ENCODE data around the gene AMDHD1.
"Not testable (repeated sequence)": the region's sequence is repeated elsewhere in the genome, so short reads cannot be mapped to it uniquely, and the experiment has no call there.

Gene AMDHD1

DNA sequence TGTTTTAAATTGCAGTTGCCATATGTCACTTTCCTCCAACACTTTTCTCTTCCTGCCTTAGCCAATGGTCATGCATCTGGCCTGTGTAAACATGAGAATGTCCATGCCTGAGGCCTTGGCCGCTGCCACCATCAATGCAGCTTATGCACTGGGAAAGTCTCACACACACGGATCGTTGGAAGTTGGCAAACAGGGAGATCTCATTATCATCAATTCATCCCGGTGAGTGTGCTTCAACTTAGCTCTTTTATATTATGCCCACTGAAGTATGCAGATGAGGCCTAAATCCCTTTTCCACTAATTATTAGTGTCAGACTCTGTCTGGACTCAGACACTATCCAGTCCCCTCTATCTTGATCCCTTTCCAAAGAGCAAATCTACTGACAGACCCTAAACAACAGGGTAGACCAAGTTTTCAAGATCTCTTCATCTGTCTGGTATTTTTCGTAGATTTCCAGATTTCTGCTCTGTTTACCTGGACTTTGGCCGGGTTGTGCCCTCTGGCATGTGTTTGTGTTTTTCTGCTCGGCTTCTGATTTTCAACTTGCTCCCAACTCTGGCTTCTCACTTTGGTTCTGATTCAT, 23.2 kb downstream of the AMDHD1 start:
- no peak for DNase-seq (ENCODE audit: low read depth in 2 of 2)

DNA sequence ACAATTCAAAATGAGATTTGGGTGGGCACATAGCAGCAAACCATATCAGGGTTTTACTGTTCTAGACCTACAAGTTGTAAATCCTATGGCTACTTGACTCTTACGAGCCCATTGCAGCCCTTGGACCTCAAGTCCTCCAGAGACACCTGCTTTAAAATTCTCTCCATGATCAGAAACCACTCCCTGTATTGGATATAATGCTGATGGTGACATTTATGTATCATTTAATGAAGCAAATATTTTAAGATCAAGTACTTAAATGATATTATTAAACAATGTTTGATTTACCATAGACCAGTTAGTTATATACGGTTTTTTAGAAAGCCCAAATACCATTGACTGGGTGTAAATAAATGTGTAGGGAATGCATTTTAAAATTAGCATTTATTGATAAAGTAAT, 24.2 kb downstream of the AMDHD1 start:
- DNase-seq (ENCODE audit: low read depth in 2 of 2), result no peak

DNA sequence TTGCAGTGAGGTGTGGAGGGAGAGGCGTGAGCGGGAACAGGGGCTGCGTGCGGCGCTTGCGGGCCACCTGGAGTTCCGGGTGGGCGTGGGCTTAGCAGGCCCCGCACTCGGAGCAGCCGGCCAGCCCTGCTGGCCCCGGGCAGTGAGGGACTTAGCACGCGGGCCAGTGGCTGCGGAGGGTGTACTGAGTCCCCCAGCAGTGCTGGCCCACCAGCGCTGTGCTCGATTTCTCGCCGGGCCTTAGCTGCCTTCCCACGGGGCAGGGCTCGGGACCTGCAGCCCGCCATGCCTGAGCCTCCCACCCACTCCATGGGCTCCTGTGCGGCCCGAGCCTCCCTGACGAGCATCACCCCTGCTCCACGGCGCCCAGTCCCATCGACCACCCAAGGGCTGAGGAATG, 26.0 kb downstream of the AMDHD1 start:
- not testable (repeated sequence) for DNase-seq (ENCODE audit: low read depth in 2 of 2)

DNA sequence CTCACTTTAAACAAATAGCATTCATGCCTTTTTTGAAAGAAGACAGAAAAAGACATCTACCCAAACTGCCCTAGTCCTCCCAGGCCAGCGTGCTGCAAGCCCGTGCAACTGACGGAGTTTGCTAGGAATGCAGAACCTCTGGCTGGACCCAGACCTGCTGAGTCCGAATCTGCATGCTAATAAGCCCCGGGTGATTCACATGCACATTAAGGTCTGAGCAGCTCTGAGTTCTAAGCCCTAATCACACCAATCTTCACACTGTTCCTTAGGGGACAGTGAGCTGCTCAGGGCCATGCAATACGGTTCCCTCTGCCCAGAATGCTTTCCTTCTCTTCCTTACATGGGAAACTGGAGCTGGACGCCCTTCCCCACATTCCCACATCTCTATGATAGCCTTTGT, 27.8 kb downstream of the AMDHD1 start:
- no peak for DNase-seq (ENCODE audit: low read depth in 2 of 2)

- DNase-seq (ENCODE audit: low read depth in 2 of 2), result no peak
Observed at GRCh38 chr12:95972832-95973456, 29.8 kb downstream of the AMDHD1 start.

GRCh38 chr12:95974358-95974757, 31.2 kb downstream of the AMDHD1 start:
- DNase-seq (ENCODE audit: low read depth in 2 of 2), result no peak

DNA sequence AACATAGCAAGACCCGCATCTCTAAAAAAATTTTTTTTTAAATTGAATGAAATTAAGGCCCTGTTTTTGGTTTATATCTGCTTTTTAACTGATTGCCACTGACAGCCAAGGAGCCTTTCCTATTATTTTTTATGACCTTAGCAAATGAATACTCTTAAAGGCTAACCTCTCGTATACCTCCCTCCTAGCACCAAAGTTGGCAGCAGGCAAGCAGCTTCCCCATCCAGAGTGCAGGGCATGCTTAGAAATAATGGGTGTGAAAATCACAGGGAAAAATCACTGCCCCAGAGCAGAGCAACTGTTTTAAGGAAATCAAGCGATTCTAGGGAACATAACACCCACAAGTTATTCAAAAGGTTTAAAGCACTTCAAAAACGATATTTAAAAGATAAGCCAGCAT, 32.4 kb downstream of the AMDHD1 start:
- DNase-seq (ENCODE audit: low read depth in 2 of 2), result no peak

GRCh38 chr12:95976416-95976832, 33.3 kb downstream of the AMDHD1 start:
- no peak for DNase-seq (ENCODE audit: low read depth in 2 of 2)

- no peak for DNase-seq (ENCODE audit: low read depth in 2 of 2)
Observed at GRCh38 chr12:95977764-95978305, 34.7 kb downstream of the AMDHD1 start.

- DNase-seq (ENCODE audit: low read depth in 2 of 2), result no peak
Observed at GRCh38 chr12:95978351-95978750, 35.2 kb downstream of the AMDHD1 start.

- DNase-seq (ENCODE audit: low read depth in 2 of 2), result no peak
Observed at GRCh38 chr12:95978774-95979173, 35.6 kb downstream of the AMDHD1 start.

DNA sequence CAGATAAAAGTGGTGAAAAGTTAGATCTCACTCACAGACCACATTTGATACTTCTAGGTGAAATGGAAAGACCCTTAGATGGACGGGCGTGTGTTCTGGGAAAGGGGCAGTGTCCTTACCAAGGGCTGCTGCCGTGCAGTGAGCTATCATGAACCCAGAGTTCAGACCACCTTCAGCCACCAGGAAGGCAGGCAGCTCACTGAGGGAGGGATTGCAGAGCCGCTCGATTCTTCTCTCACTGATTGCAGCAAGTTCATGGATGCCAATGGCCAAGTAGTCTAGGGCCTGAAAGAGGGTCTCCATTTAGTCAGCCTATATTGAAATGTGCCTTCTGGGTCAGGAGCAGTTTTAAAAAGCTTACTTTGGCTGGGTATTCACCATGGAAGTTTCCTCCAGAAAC, 37.3 kb downstream of the AMDHD1 start:
- DNase-seq (ENCODE audit: low read depth in 2 of 2), result no peak

GRCh38 chr12:95982602-95983001, 39.5 kb downstream of the AMDHD1 start:
- no peak for DNase-seq (ENCODE audit: low read depth in 2 of 2)

DNA sequence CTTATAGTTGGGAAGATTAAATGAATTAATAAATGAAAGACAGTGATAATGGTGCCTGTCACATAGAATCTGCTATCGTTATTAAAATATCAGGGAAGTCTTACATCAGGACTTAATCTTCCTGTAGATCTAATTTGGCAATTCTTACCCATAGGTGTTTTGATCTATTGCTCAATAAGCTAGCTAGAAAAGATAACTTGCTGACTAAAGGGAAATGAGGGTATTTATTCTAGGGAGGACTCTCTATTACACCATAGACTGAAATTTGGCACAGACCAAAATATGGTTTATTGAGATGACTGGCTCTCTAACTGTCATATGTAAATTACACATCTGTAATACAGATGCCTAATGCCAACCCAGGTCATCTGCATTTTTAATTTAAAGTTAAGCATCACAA, 41.6 kb downstream of the AMDHD1 start:
- no peak for DNase-seq (ENCODE audit: low read depth in 2 of 2)

GRCh38 chr12:95986635-95987570, 43.8 kb downstream of the AMDHD1 start:
- no peak for DNase-seq (ENCODE audit: low read depth in 2 of 2)

- no peak for DNase-seq (ENCODE audit: low read depth in 2 of 2)
Observed at GRCh38 chr12:95988506-95989275, 45.6 kb downstream of the AMDHD1 start.

GRCh38 chr12:95989504-95990123, 46.5 kb downstream of the AMDHD1 start:
- DNase-seq (ENCODE audit: low read depth in 2 of 2), result no peak

DNA sequence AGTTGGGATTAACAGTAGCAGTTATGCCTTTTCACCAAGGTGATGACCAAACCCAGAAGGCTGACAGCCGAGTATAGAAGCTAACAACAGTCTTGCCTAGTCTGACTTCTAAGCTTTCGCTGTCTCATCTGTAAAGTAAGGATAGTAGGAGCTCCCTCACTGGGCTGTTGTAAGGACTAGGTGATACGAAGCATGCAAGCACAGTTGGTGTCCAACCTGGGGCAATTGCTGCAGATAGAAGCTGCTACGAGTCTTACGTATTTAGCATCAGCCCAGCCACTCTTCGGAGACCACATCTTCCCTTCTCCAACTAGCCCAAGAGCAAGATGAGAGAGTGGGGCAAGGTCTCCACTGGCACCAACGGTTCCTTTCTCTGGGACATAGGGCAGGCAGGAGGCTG, 47.0 kb downstream of the AMDHD1 start:
- no peak for DNase-seq (ENCODE audit: low read depth in 2 of 2)

DNA sequence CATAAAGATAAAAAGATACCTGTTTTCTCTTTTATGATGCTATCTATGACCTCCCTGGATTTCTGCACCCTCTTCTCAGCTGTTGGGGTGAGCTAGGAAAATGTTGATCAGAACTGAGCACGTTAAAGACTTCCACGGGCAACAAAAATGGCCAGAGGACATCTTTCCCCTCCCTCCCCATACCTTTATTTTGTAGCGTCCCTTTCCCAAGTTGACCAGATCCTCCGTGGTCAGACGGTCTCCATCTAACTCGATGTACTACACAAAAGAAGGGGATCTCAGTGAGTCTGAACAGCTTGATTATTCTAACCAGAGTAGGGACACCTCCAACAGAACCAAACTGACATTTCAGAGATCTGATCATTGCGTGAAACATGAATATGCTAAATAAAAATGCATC, 50.8 kb downstream of the AMDHD1 start:
- DNase-seq (ENCODE audit: low read depth in 2 of 2), result no peak

DNA sequence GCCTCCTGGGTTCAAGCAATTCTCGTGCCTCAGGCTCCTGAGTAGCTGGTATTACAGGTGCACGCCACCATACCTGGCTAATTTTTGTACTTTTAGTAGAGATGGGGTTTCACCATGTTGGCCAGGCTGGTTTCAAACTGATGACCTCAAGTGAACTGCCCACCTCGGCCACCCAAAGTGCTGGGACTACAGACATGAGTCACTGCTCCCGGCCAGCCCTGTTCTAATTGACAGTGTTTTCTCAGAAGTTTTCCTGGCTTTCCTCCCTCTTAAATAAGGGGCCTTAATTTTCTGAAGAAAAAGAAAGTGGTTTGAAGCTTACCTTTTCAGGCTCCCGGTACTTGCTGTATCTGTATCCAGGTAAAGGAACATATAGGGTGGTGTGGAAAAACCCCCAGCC, 51.3 kb downstream of the AMDHD1 start:
- DNase-seq (ENCODE audit: low read depth in 2 of 2), result no peak
